ENCODE data around the gene PPP3CA.

DNA sequence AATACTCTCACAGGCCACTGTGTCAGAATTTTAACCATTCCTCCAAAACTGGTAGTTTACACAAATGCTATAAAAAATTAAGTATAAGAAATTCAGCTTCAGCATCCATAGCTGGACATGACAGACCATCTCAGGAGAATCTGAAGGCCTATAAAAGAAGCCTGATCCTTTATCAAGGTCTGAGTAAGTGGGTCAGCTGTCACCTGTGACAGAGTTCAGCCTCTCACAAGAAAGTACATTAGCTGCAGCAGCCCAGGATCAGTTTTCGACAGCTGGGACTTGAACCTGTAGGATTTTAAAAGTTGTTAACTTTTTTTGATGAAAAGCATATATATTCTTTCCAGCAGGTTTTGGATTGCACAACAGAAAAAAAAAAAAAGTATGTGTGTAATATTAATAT, 60.7 kb downstream of the PPP3CA start:
- TF ChIP-seq, protein P1, sequence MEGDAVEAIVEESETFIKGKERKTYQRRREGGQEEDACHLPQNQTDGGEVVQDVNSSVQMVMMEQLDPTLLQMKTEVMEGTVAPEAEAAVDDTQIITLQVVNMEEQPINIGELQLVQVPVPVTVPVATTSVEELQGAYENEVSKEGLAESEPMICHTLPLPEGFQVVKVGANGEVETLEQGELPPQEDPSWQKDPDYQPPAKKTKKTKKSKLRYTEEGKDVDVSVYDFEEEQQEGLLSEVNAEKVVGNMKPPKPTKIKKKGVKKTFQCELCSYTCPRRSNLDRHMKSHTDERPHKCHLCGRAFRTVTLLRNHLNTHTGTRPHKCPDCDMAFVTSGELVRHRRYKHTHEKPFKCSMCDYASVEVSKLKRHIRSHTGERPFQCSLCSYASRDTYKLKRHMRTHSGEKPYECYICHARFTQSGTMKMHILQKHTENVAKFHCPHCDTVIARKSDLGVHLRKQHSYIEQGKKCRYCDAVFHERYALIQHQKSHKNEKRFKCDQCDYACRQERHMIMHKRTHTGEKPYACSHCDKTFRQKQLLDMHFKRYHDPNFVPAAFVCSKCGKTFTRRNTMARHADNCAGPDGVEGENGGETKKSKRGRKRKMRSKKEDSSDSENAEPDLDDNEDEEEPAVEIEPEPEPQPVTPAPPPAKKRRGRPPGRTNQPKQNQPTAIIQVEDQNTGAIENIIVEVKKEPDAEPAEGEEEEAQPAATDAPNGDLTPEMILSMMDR (conservative IDR thresholded peaks at IDR 0.05; ENCODE audit: low read depth in 2 of 2), result no peak
- TF ChIP-seq EZH2 (IDR thresholded peaks at IDR 0.05; ENCODE audit: low read depth, unreplicated experiment) (no peak), EZH2phosphoT487 (IDR thresholded peaks at IDR 0.05; ENCODE audit: unreplicated experiment) (no peak), CREB1 (CRISPR knock-in tag; IDR thresholded peaks at IDR 0.05; ENCODE audit: low read depth) (no peak), POLR2AphosphoS5 (IDR thresholded peaks at IDR 0.05; ENCODE audit: low read depth) (no peak), JUNB (IDR thresholded peaks at IDR 0.05; ENCODE audit: unreplicated experiment) (no peak), STAT1 (IDR thresholded peaks at IDR 0.05; ENCODE audit: unreplicated experiment) (no peak)
- TF ChIP-seq, protein P2, sequence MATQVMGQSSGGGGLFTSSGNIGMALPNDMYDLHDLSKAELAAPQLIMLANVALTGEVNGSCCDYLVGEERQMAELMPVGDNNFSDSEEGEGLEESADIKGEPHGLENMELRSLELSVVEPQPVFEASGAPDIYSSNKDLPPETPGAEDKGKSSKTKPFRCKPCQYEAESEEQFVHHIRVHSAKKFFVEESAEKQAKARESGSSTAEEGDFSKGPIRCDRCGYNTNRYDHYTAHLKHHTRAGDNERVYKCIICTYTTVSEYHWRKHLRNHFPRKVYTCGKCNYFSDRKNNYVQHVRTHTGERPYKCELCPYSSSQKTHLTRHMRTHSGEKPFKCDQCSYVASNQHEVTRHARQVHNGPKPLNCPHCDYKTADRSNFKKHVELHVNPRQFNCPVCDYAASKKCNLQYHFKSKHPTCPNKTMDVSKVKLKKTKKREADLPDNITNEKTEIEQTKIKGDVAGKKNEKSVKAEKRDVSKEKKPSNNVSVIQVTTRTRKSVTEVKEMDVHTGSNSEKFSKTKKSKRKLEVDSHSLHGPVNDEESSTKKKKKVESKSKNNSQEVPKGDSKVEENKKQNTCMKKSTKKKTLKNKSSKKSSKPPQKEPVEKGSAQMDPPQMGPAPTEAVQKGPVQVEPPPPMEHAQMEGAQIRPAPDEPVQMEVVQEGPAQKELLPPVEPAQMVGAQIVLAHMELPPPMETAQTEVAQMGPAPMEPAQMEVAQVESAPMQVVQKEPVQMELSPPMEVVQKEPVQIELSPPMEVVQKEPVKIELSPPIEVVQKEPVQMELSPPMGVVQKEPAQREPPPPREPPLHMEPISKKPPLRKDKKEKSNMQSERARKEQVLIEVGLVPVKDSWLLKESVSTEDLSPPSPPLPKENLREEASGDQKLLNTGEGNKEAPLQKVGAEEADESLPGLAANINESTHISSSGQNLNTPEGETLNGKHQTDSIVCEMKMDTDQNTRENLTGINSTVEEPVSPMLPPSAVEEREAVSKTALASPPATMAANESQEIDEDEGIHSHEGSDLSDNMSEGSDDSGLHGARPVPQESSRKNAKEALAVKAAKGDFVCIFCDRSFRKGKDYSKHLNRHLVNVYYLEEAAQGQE (IDR thresholded peaks at IDR 0.05; ENCODE audit: unreplicated experiment), result no peak
